ENCODE measurements around the gene SFTPD.

GRCh38 chr10:79947083-79947415 lies 1.9 kb downstream of the SFTPD start:
- no peak for TF ChIP-seq ZNF274 (IDR thresholded peaks at IDR 0.05; ENCODE audit: low read depth, low read length)
- no peak for TF ChIP-seq SUZ12 (IDR thresholded peaks at IDR 0.05; ENCODE audit: extremely low read depth, insufficient read depth, insufficient read length)
